ENCODE data around the gene ZNF774. TPM values are rescaled to one million over a fixed set of nuclear protein-coding genes. Genes with fewer than 3 reads are reported as not detected.
A peak's percentile ranks its signal among the peaks of the same experiment; 100 is the strongest.
"Not testable (repeated sequence)": the region's sequence is repeated elsewhere in the genome, so short reads cannot be mapped to it uniquely, and the experiment has no call there.

Gene ZNF774
- total RNA-seq, 1 donor from 2014 or later = 6.2 TPM

GRCh38 chr15:90345857-90346256 lies 6.2 kb upstream of the ZNF774 start:
- no peak overlapping the region for H3K27ac Mint-ChIP-seq (ENCODE audit: unreplicated experiment)
- TF ChIP-seq CTCF (conservative IDR thresholded peaks at IDR 0.05) = no peak
- no peaks in the 10 kb centered on the region for H3K36me3 Mint-ChIP-seq (ENCODE audit: low read depth)
- peaks cover 2% of the 10 kb centered on the region for H3K27me3 Mint-ChIP-seq (ENCODE audit: low read depth)
- no peaks in the 10 kb centered on the region for H3K9me3 Mint-ChIP-seq
- no peak for DNase-seq (ENCODE audit: low read depth, low spot score)
- no peak overlapping the region for H3K4me3 Mint-ChIP-seq
- H3K4me1 Mint-ChIP-seq = no peaks in the 10 kb centered on the region

DNA sequence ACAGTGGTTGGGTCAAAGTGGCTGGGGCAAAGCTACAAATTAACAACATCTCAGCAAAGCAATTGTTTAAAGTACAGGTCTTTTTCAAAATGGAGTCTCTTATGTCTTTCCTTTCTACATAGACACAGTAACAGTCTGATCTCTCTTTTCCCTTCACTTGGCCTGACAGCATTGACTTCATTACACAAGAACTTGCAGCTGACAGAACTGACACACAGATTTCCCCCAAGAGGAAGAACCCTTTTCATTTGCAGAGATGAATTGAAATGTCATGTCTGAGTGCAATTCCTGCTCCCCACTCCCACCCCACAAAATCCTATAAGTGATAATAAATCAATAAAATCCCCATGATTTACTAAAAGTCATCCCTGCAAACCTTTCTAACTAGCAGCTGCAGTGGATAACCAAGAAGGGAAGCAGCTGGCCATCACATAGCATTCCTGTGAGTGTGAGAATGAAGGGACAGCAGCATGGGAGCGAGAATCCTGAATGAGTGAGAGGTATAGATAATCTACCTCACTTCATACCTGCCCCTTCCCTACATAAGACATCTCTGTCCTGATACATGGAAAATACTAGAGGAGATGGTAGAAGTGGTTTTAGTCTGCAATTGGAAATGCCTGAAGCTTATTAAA lies 4.5 kb upstream of the ZNF774 start:
- H3K27me3 Mint-ChIP-seq (ENCODE audit: low read depth); H3K9me3 Mint-ChIP-seq; H3K4me3 Mint-ChIP-seq; H3K27ac Mint-ChIP-seq (ENCODE audit: unreplicated experiment); DNase-seq (ENCODE audit: low read depth, low spot score); H3K36me3 Mint-ChIP-seq (ENCODE audit: low read depth): not testable (repeated sequence)
- peaks cover 13% of the 10 kb centered on the region for H3K4me1 Mint-ChIP-seq

- TF ChIP-seq CTCF (conservative IDR thresholded peaks at IDR 0.05) = no peak
- Mint-ChIP-seq H3K36me3 (ENCODE audit: low read depth) (no peaks in the 10 kb centered on the region), H3K27ac (ENCODE audit: unreplicated experiment) (no peak overlapping the region), H3K4me3 (no peak overlapping the region), H3K27me3 (ENCODE audit: low read depth) (peaks cover 2% of the 10 kb centered on the region), H3K9me3 (no peaks in the 10 kb centered on the region), H3K4me1 (peaks cover 14% of the 10 kb centered on the region)
- no peak for DNase-seq (ENCODE audit: low read depth, low spot score)
Measured at GRCh38 chr15:90348456-90348855, 3.6 kb upstream of the ZNF774 start.

GRCh38 chr15:90349072-90349471 lies 3.0 kb upstream of the ZNF774 start:
- no peak for DNase-seq (ENCODE audit: low read depth, low spot score)
- H3K36me3 Mint-ChIP-seq (ENCODE audit: low read depth) = no peaks in the 10 kb centered on the region
- H3K9me3 Mint-ChIP-seq = no peaks in the 10 kb centered on the region
- TF ChIP-seq CTCF (conservative IDR thresholded peaks at IDR 0.05) = no peak
- peaks cover 14% of the 10 kb centered on the region for H3K4me1 Mint-ChIP-seq
- H3K27ac Mint-ChIP-seq (ENCODE audit: unreplicated experiment) = no peak overlapping the region
- peaks cover 2% of the 10 kb centered on the region for H3K27me3 Mint-ChIP-seq (ENCODE audit: low read depth)
- H3K4me3 Mint-ChIP-seq = no peak overlapping the region

GRCh38 chr15:90349821-90350220 lies 2.3 kb upstream of the ZNF774 start:
- H3K4me3 Mint-ChIP-seq = no peak overlapping the region
- no peak for DNase-seq (ENCODE audit: low read depth, low spot score)
- H3K27me3 Mint-ChIP-seq (ENCODE audit: low read depth) = peaks cover 2% of the 10 kb centered on the region
- no peaks in the 10 kb centered on the region for H3K36me3 Mint-ChIP-seq (ENCODE audit: low read depth)
- no peak for TF ChIP-seq CTCF (conservative IDR thresholded peaks at IDR 0.05)
- no peak overlapping the region for H3K27ac Mint-ChIP-seq (ENCODE audit: unreplicated experiment)
- H3K4me1 Mint-ChIP-seq = peaks cover 14% of the 10 kb centered on the region
- H3K9me3 Mint-ChIP-seq = no peaks in the 10 kb centered on the region

- H3K4me3 Mint-ChIP-seq = peak overlapping the region; percentile 95
- peaks cover 14% of the 10 kb centered on the region for H3K4me1 Mint-ChIP-seq
- no peaks in the 10 kb centered on the region for H3K9me3 Mint-ChIP-seq
- peaks cover 2% of the 10 kb centered on the region for H3K27me3 Mint-ChIP-seq (ENCODE audit: low read depth)
- no peak for DNase-seq (ENCODE audit: low read depth, low spot score)
- no peaks in the 10 kb centered on the region for H3K36me3 Mint-ChIP-seq (ENCODE audit: low read depth)
- peak overlapping the region; percentile 35 for H3K27ac Mint-ChIP-seq (ENCODE audit: unreplicated experiment)
- no peak for TF ChIP-seq CTCF (conservative IDR thresholded peaks at IDR 0.05)
Measured at GRCh38 chr15:90351479-90352106, 491 bp upstream of the ZNF774 start.

Data from neural crest cell (in vitro differentiated cells).